Right renal cortex interstitium (tissue), 3 donors: ENCODE measurements around the gene PAX7. TPM values are rescaled to one million over a fixed set of nuclear protein-coding genes. Genes with fewer than 3 reads are reported as not detected.

Source experiments
- DNase-seq, 3 donors: peaks; one replicate each; pipeline ENCODE4 v3.0.0-alpha.2; 2013; ENCODE audit warnings: low read depth in 3 of 3, low spot score in 2 of 3
- polyA plus RNA-seq, 3 donors: library from polyadenylated mRNA; unstranded; fragments of 120-200 nt; gene quantifications; one replicate each; pipeline ENCODE4 v1.2.1, GENCODE V29; 2013; ENCODE audit not compliant: insufficient read length in 3 of 3

The PAX7 gene
- polyA plus RNA-seq, 3 donors, result not detected

DNA sequence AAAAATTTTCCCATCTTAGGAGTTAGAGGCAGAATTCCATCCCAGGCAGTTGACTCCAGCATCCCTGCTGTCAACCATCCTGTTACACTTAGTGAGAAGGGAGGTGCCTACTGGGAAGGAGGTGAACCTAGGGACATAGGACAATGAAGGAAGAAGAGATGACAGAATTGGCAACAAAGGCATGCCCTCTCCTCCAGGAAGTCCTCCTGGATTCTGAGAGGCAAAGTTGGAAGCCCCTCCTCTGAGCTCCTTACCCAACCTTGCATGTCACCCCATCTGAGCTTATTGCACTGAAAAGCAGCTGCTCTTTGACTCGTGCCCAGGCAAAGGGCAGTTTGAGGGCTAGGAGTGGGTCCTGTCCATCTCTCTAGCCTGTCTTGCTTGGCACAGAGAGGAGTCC is 66.9 kb downstream of the PAX7 start:
- DNase-seq, result no peak

DNA sequence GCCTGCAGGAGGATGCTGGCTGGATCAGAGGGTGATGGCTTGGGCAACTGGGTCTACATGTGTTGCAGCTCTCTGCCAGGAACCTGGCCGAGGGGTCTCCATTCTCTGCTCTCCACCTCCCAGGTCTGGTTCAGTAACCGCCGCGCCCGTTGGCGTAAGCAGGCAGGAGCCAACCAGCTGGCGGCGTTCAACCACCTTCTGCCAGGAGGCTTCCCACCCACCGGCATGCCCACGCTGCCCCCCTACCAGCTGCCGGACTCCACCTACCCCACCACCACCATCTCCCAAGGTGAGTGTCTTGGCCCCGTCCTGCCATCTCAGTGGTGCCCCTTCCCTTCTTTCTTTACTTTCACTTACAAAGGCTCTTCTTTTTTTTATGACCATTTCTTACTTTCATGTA is 69.9 kb downstream of the PAX7 start:
- DNase-seq, result no peak

DNA sequence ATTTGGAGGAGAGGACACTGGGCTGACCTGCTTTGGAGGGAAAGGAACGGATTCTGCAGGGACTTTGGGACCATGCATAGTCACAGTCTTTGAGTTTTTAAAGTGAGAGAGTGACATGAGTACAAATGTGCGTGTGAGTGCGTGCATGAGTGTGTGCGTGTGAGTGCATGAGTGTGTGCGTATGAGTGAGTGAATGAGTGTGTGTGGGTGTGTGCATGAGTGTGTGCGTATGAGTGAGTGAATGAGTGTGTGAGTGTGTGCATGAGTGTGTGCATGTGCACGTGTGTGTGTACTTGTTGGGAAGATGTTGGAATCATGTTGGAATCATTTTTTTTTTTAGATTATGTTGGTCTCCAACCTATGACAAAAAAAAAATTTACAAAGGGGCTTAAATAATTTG is 70.5 kb downstream of the PAX7 start:
- no peak for DNase-seq

DNA sequence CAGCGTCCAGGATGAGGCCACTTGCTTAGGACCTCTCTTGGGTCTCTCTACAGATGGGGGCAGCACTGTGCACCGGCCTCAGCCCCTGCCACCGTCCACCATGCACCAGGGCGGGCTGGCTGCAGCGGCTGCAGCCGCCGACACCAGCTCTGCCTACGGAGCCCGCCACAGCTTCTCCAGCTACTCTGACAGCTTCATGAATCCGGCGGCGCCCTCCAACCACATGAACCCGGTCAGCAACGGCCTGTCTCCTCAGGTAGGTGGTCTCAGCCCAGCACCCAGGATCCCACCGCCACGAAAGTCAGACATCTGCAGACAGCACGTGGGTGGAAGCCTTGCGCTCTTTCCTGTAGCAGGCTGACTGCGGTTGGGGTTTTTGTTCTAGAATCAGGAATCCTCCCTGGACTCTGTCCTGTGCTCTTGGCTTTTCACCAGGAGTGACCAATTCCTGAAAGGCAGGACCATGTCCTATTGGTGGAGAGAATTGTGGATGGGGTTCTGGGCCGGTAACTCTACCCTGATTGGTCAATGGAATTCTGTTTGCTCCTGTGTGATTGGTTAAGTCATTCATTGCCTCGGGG is 72.5 kb downstream of the PAX7 start:
- no peak for DNase-seq

DNA sequence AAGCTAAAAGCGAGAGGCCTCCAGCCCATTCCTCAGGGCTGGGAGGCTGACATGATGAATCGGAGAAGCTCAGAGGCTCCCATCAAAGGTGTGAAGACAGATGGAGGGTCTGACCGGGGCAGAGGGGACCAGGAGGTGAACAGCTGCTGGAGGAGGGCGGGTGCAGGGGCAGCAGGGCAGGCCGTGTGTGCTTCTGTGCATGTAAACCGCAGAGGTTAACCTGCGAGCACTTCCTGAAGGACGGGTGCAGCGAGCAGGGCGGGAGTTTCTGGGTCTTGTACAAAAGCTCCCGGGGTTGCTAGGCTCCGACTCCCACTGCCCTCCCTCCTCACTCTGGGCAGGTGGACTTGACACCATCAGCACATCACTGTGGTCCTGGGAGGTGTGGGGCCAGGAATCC is 75.2 kb downstream of the PAX7 start:
- DNase-seq, result no peak

DNA sequence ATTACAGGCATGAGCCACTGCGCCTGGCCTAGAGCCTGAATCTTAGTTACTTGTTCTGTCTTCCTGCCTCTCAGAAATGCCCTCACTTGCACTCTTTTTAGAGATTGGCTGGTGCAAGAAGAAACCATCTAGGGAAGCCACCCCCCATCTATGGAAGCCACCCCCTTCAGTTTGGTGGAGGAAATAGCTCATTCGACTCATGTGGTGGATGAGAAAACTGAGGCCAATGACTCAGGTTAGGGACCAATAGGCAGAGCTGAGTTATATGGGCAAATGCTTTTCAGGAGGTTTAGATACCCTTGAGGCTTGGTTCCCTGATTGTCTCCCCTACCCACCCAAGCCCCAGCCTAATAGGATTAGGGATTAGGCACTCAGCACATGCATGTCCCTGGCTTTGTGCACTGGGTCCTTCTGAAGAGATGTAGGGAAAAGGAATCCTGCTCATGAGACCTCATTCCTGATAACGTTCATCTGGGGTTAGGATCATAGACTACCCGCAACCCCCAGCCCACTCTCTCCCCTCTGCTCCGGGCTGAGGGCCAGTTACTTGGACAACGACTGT is 77.1 kb downstream of the PAX7 start:
- no peak for DNase-seq

DNA sequence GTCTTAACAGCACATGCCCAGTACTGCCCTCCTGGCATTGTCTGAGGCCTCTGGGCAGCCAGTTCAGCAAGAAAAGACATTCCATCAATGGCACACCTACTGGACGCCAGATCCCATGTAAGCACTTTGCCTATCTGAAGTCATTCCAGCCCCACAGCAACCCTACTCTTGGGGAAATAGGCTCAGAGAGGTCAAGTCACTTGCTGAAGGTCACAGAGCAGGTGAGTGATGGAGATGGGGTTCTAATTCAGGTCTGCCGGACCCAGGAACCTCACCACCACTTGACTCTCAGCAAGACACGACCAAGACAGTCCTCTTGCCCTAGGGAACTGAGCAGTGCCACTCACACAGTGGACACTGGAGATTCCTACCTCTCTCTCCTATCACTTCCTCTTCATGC is 79.4 kb downstream of the PAX7 start:
- no peak for DNase-seq

DNA sequence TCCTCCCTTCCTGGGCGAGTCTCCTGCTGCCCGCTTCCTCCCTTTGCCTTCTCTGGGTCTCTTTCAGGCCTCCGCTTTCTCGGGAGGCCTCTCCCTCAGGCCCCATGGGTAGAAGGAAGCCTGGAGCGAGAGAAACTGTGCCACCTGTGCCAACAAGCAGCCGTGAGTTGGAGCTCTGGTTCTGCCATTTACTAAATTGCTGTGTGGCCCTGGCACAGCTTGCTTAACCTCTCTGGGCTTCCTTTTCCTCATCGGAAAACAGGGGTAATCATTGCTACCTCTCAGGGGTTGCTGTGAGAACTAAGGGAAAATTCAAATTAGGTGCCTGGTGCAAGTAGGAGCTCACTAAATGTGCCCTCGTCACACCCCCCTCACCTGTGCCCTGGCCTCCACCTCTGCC is 80.4 kb downstream of the PAX7 start:
- DNase-seq, result no peak

DNA sequence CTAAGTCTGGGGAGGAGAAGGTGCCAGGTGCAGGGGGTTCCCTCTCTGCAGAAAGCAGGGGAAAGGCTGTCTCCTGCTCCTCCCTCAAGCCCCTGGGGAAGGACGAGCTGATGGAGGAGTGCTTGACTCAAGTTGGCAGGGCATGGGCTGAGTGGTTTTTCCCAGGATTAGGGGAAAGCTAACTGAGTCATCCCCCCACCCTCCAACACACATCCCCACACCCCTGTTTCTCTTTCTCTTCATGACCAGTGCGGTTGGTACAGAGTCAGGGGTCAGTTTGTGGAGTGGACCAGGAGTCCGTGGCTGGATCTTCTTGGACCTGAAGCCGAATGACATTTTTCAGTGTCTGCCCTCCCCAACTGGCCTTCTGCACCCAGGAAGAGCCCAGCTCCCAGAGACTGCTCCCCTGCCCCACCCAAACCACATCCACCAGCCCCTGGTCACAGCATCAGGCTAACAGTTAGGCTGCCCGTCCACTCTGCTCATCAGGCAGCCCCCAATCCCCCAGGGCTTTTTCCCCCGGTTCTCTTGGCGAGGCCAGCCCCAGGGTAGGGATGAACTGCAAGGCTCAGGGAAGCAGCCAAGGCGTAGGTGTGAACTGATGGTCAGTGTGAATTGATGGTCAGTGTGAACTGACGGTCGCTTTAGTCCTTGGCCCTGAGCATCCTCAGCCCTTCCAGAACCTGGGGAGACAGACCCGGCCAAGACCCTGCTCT is 81.0 kb downstream of the PAX7 start:
- DNase-seq, result no peak

DNA sequence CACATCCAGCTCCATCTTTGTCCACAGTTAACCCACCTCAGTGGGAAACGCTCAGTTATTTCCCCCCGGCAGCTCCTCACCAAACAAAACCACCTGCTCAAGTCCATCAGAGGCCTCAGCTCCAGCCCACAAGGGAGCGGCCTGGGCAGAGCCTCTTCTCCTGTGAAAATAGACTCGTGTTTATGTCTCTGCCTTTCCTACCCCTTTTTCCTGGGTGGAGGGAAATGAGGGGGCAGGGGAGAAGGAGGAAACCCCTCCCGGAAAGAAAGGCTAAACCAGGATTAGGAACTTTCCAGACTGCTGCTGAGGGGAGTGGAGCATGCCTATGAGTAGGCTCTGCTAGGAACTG is 81.6 kb downstream of the PAX7 start:
- DNase-seq, result no peak

DNA sequence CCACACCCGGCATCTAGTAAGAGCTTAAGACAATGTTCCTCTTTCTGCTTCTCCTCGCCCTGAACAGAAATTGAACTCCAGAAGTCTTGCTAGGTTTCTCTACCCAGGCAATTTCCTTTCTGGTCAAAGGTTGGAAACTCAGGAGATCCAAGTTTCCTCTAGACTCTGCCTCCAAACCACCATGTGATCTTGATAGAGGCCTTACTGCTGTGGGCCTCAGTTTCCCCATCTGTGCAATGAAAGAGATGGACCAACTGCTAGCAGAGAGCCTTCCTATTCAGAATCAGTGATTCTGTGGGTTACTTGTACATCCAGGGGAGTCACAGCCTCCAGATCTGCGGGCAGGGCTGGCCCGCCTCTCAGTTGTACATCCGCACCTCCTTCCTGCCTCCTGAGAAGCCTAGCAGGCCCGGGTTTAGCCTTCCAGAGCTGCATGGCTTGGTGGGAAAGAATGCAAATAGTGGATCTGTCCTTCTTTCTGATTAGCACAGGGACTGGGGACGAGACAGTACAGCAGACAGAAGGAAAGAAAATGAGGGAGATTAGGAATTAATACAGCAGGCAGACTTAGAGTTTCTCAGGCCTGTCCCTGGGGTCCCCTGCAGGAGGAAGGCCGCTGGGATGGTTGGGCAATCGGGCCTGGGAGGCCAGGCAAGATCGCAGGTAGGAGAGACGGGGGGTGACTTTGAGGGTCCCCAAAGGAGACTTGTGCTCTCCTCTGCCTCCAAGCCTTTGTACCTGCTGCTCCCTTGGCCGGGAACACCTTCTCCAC is 83.9 kb downstream of the PAX7 start:
- DNase-seq, result no peak

DNA sequence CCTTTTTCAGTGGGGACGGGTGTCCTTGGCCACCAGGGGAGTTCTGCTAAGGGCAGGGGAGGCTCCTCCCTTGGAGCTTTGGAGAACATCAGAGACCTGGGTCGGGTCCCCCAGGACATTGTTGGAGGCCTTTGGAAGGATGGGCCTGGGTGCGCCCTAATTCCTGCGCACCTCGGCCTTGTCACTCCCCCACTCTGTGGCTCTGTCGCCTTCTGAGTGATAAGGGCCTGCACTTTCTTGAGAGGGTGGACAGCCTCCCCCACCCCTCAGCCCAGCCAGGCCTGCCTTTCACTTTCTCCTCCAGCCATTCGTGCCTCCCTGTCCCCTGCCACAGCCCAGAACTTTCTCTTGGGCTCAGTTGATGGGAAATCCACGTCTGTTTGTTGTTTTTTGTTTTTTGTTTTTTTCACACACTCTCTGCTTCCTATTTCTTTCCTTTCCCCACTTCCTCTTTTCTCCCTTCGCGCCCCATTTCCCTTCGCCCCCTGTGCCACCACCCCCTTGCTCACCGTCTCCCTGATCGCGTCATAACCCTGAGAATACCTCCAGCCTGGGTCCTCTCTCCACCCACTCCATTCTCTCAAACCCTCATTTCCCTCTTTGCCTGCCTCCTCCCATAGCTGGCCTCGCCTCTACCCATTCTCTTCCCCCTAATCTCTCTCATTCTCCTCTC is 85.6 kb downstream of the PAX7 start:
- DNase-seq, result no peak

DNA sequence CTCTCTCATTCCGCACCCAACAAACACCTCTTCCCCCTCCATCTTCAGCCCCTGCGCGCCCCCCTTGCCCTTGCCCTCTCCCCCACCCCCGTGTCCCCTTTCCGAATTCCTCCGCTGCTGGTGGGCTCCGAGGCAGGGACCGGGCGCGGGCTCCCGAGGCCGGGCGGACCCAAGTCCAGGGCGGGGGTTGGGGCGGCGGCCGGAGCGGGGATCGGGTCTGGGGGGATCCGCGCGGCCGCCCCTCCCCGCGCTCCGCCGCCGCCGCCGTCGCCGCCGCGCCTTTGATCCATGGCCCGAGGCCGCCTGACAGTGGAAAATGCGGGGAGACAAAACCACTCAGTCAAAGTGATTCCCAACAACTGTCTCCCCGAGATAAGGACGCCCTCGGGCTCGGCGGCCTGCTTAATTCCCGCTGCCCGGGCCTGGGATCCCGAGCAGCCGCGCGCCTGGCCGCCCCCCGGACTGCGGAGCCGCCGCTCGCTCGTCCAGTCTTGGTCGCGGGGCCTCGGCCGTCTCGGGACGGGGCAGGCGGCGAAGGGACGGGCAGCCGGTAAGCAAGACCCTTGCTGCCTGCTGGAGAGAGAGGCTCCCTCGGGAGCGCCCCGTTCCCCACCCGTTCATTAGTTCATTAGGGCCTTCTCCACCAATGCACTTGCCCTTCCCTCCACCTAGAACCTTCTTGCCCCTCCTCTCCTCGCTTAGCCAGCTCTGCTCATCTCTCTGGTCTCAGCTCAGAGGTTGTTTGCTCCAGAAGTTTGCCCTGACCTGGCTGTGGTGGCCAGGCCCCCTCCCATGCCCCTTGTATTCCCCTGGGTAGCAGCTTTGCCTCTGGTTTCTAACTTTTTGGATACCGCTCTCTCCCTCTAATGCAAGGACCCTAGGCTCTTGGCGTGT is 86.4 kb downstream of the PAX7 start:
- DNase-seq, result no peak

DNA sequence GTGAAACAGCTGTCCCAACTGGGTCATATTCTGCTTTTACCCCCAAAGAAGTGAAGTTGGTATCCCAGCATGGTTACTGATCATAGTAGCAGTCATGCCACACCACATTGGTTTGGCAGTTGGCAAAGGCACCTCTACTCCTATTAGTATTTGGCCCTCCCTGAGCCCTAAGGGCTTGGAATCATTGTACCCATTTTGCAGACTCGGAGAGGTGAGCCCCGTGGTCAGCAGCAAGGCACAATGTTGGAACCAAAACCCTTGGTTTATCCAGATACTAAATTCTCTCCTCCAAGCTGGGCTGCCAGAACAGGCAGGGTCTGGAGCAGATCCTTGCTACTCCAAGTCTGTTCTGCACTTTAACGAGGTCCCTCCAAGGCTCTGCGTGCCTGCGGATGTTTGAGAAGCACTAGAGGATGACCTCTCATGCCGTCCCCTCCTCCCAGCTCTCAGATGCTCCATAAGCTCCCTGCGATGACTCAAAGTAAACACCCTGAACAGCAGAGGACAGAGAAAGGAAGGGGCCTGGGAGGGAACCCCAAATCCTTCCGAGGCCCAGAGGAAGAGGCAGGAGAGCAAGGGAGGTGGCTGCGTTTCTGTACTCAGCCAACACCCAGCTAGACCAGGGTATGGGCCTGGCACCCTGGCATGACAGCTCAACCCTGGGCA is 89.3 kb downstream of the PAX7 start:
- no peak for DNase-seq

DNA sequence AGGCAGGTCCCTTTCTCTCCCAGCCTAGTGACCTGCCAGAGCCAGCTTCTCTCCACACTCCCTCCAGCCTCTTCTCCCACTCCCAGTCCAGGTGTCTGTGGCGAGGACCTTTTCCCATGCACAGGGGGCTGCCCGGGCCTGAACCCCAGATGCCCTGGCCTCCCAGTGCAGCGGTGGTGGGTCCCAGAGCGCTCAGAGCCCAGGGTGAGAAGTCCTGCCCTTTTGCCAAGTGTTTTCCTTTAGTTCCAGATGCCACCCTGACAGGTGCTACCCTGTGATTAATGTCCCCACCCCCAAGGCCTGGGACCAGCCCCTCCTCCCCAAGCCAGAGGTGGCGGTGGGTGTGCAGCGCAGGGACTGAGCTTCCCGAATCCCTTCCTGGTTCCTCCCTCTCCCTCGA is 90.4 kb downstream of the PAX7 start:
- no peak for DNase-seq

DNA sequence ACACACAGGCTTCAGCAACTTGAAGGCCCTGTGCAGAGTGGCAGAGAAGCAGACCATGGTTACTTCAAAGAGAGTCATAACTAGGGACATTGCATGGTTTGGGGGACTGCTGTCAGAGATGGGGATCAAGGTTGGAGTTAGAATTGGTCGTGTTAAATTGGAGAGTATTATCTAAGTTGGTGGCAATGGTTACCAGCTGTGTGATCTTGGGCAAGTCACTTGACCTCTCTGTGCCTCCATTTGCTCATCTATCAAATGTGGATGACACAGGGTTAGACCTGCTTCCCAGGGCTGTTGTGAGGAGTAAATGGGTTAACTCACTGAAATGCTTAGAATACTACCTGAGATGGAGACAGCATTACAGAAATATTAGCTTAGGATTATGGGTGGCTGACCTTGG is 91.1 kb downstream of the PAX7 start:
- no peak for DNase-seq

DNA sequence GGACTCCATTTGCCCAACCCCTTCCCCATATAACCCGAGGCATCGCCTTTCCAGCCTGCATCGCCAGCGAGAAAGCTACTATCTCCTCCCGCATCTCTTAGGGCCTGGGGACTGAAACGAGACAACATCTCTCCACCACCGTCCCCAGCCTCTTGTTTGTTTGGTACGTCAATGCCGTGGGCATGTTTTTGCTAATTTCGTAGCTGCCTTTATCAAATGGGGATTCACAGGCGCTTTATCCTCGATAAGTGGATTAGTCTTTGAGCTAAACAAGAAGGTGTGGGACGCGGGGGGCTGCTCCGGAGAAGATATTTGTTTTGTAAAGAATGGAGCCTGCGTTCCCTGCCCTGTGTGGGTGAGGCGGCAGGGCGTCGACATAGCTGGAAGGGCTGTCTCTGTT is 91.6 kb downstream of the PAX7 start:
- DNase-seq, result no peak

DNA sequence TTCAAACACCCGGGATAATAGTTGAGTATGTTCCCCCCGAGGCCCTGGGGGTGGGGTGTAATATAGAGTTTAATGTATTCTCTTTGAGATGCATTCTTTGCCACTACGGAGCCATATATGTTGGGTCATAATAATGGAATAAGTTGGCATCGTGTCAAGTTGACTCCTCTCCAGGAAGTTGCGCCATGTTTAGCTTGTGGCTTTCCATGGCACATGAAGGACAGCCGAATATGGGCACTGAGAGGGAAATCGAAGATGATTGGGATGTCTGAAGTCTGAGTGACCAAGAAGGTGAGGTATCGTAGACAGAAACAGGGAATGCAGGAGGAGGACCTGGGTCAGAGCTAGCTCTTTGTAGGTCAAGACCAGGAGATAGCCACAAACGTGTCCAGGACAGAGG is 92.6 kb downstream of the PAX7 start:
- no peak for DNase-seq

DNA sequence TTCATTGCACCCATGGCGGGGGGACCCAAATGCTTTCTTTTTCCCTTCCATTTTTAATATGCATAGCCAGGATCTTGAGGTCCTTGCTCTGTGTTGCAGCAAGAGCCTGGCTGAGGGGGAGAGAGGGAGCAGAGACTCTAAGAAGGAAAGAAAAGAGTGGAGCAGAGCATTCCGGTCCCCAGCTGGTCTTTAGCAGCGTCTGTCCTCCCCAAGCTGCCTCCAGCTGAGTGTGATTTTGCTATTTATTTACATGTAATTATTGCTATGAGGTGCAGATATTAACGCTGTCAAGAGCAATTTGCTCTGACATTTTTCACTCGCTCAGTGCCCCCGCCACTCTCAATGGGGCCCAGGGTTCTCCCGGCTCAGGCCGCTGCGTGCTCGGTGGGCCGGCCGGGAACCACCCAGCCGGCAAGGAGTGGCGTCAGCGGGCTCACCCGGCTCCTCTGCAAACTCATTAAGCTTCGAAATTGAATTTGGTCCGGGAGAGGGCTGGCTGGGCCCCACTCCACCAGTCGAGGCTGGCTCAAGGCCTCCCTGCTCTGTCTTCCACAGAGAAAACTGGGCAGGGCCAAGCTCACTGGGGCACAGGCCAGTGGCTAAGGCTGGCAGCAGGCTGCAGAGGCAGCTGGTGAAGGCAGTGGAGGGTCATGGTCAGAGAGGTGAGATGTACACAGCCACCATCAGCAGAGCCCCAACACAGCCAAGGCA is 93.2 kb downstream of the PAX7 start:
- DNase-seq, result no peak
